ENCODE data around the gene FBXL2.
"Not testable (repeated sequence)": the region's sequence is repeated elsewhere in the genome, so short reads cannot be mapped to it uniquely, and the experiment has no call there.

The FBXL2 gene

GRCh38 chr3:33315826-33316225 lies 38.6 kb downstream of the FBXL2 start:
- no peak for DNase-seq (ENCODE audit: low spot score)

DNA sequence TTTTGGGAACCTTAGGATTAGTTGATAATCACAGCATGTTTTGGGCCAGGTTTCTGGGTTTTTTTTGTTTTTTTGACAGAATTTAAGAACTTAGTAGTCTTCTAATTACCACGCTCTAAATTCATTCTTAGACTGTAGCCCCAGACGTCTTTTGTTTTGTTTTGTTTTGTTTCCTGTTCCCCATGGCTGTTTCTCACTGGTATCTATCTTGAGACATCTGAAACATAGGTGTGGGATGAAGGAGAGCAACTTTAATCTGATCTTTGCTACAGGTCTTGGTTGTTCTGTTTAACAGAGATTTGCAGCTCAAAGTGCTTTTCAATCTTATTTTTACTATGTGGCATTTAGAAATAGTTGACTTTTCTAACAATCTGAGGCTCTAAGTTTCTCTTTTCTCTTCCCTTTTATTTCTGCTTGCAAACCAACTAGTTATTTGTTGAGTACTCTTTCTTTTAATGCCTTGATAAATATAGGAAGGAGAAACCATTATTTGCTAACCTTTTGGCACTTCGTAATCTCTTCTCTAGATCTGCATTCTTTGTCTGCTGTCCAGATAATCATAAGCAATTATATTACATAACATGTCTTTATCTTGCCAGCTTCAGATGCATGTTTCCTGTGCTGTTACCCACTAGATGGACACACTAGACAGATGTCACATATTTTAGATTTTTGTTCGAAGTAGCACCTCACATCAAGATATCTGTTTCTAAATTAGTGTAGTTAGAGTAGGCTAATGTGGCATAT lies 40.9 kb downstream of the FBXL2 start:
- DNase-seq (ENCODE audit: low spot score) = no peak

DNA sequence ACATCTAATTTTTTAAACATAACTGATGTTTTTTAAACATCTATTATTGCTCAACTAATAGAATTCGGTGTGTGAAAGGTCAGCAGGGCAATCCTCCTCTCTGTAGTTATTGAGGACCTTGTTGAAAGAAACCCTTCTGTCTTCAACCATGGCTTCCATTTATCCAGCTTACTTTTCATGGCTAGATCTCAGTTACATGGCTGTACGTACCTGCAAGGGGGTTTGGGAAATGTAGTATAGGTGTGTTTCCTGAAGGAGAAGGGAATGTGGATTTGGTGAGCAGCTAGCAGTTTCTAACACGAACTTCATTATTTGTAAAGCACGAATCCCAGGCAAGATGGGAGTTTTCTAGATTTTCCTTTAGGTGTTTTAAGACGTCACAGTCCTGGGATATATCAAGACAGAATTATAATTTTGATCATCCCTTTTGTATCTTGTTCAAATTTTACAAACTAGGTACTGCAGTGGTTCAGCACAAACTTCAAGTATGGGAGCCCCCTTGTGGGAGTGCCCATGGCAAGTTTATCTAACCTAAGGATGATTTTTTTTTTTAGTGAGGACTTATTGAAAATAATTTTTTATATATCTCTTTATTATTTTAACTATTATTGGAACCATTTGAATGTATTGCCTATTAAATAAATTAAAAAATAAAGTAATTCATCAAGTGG lies 41.6 kb downstream of the FBXL2 start:
- DNase-seq (ENCODE audit: low spot score) = no peak

GRCh38 chr3:33322412-33322811 lies 45.2 kb downstream of the FBXL2 start:
- no peak for DNase-seq (ENCODE audit: low spot score)

GRCh38 chr3:33331414-33331813 lies 54.2 kb downstream of the FBXL2 start:
- no peak for DNase-seq (ENCODE audit: low spot score)

DNA sequence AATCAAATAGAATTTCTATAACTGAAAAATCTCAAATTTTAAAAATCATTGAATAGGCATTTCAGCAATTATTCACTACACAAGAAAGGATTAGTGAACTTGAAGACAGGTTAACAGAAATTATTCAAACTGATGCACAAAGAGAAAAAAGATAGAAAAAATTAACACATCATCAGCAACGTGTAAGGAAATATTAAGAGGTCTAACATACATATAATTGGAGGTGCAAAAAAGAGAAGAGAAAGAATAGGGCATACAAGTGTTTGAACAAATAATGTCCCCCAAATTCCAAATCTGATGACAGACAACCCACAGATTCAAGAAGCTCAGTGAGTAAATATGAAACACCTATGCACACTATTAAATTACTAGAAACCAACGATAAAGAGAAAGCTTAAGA lies 57.1 kb downstream of the FBXL2 start:
- DNase-seq (ENCODE audit: low spot score) = no peak

DNA sequence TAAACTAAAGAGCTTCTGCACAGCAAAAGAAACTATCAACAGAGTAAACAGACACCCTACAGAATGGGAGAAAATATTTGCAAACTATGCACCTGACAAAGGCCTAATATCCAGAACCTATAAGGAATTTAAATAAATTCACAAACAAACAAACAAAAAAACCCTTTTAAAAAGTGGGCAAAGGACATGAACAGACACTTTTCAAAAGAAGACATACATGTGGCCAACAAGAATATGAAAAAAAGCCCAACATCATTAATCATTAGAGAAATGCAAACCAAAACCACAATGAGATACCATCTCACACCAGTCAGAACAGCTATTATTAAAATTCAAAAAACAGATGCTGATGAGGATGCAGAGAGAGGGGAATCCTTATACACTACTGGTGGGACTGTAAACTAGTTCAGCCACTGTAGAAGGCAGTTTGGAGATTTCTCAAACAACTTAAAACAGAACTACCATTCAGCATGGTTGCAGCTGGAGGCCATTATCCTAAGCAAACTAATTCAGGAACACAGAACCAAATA lies 61.8 kb downstream of the FBXL2 start:
- DNase-seq (ENCODE audit: low spot score) = not testable (repeated sequence)

DNA sequence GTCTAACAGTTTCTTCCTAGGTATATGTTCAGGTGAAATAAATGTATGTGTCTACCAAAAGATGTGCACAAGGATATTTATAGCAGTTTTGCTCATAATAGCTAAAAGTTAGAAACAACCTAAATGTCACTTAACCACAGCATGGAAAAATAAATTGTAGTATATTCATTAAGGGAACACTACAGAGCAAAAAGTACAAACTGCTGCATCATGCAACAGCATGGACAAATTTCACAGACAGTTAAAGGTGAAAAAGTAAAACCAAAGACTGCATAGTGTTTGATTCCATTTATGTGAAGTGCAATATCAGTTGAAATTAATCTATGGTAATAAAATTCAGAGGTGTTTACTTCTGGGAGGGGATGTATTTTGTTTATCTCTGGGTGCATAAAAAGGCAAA lies 62.5 kb downstream of the FBXL2 start:
- no peak for DNase-seq (ENCODE audit: low spot score)

GRCh38 chr3:33355611-33356010 lies 78.4 kb downstream of the FBXL2 start:
- no peak for DNase-seq (ENCODE audit: low spot score)

DNA sequence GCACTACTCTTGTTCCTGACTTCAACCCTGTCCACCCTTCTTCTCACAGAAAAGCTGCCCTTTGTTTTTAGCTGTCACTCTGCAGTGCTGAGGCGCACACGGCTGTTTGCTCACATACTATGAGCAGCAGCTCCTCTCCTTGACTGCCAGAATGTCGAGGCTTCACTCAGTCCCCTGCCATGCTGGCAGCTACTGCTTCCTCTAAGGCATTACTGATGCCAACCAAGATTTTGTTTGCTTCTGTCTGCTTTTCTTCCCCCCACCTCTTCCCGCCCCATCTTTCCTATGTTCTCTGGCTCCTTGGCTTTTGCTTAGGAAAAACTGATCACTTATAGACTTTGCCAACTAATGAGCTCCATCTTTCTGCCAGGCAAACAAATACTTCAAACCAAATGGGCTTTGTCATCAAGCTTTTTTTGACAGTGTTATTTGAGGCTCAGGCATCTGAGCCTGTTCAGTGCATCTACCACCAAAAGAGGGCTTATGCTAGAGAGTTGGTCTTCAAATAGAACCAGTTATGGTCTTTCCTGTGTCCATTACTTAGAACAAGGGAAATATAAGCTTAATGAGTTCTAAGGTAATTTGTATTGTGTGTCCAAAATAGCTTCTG lies 81.0 kb downstream of the FBXL2 start:
- DNase-seq (ENCODE audit: low spot score) = no peak

GRCh38 chr3:33360136-33360825 lies 83.0 kb downstream of the FBXL2 start:
- no peak for DNase-seq (ENCODE audit: low spot score)

DNA sequence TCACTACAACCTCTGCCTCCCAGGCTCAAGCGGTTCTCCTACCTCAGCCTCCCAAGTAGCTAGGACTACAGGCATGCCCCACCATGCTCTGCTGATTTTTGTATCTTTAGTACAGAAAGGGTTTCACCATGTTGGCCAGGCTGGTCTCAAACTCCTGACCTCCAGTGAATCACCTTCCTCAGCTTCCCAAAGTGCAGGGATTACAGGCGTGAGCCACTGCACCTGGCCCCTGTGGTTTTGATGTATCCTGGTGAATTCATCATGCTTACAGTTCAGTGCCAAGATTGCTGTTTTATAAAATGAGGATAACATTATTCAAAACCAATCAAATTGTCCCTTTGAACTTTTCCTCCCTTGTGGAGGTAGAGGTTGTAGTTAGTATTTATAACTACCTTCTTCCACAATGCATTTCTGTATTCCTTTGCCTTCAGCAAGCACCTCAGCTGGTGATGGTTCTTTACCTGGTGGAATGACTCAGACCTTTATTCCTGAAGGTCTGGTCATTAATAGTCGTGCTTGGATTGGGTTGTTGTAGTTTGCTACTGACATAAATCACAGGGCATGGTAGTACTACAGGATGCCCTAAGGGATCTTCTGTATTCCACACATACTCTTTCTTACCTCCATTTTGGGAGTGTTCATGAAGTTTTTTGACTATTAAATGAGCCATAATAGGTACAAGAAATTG lies 86.0 kb downstream of the FBXL2 start:
- no peak for DNase-seq (ENCODE audit: low spot score)

DNA sequence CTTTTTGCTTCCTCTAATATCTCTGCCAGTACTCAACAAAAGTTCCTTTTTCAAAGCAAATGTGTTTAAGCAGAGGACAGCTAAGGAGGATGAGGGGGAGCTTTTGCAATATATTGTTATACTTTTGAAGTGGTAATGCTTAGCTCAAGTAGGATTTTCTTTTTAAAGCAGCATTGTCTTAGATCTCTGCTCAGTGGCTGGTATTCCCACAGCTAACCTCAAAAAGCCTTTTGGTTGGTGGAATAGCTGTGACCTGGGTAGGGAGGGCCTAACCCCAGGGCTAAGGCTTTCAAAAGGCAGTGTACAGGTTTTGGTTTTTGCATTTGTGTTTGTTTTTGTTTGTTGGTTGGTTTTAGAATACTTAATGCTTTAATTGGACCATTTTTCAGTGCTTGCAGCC lies 86.8 kb downstream of the FBXL2 start:
- no peak for DNase-seq (ENCODE audit: low spot score)

- DNase-seq (ENCODE audit: low spot score) = no peak
These were observed 87.4 kb downstream of the FBXL2 start for GRCh38 chr3:33364531-33365128.

DNA sequence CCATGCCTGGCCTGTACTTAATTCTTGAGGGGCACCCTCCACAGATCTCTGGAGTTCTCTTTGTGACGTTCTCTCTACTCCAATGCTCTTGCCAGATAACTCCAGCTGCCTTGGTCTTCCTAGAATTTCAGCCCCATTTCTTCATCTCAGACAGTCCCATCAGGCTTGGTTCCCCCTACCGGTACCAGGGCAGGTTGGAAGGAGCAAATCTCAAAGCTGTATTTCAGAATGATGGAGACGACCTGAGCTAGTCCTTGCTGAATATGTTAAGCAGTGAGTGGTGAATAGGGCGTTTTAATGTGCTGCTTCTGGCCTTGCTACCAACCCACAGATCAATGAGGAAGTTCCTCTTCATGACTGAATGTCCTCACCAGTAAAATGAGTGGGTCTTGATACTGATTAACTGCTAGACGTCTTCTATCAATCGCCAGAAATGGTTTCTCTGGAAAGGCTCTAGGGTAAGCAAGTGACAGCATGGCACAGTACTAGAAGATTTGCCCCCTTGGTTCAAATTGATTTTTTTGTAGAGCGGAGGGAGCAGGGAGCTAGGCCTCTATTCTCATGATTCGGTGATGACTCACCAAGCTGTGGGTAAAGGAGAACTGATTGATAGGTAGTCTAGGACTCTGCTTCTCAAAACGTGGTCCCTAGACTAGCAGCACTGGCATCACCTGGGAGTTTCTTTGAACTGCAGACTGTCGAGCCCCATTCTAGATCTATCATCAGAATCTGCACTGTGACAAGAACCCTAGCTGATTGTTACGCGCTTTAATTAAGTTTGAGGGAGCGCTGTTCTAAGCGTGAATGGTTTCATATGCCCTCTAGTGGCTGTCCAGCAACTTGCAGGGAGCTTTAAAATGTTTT lies 95.2 kb downstream of the FBXL2 start:
- DNase-seq (ENCODE audit: low spot score) = peak; percentile 43

GRCh38 chr3:33373082-33373437 lies 95.8 kb downstream of the FBXL2 start:
- no peak for DNase-seq (ENCODE audit: low spot score)

DNA sequence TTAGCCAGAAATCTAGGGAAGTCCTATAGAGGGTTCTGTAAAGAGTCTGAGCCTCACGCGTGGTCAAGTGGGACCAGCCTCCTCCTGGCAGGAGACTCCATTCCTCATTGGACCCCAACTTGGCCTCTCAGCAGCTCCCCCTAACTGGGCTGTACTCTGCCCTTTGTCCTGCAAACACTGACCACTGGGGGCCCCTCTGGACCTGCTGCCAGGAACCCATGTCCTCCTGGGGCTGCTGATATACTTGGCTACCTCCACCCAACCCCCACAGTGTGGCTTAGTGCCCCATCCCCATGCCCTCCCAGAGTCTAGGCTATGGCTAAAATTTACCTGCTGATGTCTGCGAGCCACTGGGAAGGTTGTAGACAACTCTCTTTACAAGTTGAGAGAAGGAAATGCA lies 100.2 kb downstream of the FBXL2 start:
- no peak for DNase-seq (ENCODE audit: low spot score)

DNA sequence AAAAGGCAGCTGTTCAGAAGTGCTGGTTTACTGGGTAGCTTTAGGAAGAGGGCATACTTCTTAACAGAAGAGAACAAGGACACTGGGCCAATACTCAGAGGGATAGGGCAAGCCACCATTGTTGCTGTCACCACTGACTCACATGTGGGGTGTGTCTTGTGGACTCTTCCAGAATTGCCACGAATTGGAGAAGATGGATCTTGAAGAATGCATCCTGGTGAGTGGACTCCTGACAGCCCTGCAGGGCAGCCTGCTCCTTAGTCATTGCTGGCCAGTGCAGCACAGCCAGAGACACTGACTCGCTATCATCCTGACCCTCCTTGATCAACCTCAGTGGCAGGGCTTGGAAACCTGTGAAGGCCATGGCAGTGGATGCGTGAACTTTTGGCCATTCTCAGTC lies 100.7 kb downstream of the FBXL2 start:
- DNase-seq (ENCODE audit: low spot score) = no peak

DNA sequence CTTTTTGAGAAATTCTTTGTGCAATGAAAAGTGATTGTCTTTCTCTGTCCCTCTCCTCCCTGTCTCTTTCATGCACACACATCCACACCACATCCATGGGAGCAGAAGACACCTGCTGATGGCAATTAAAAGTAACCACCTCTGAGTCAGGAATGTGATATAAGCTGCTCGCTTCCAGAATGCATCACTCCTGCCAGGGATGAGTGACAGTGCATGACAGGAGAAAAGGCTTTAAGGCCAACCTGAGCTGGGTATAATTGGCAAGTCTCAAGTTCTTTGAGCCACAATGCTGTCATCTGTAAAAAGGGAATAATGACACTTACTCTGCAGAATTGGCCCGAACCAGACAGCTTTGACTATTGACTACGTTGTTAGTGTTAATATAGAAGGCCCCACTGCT lies 103.4 kb downstream of the FBXL2 start:
- DNase-seq (ENCODE audit: low spot score) = no peak

DNA sequence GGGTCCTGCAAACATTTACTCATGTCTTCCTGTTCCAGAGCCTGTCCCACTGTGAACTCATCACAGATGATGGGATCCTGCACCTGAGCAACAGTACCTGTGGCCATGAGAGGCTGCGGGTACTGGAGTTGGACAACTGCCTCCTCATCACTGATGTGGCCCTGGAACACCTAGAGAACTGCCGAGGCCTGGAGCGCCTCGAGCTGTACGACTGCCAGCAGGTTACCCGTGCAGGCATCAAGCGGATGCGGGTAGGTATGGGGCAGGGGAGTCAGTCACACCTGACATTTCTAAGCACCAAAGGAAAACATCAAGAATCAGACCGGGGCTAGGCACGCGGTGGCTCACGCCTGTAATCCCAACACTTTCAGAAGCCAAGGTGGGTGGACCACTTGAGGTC lies 106.7 kb downstream of the FBXL2 start:
- no peak for DNase-seq (ENCODE audit: low spot score)

GRCh38 chr3:33385423-33385822 lies 108.2 kb downstream of the FBXL2 start:
- peak; percentile 11 for DNase-seq (ENCODE audit: low spot score)
